Mucosa of rectum (tissue), 2 donors: ENCODE results near the gene OSM.

Experiments used
- H3K27ac ChIP-seq, 2 donors: one replicate each; pipeline ENCODE4 v1.7.0; 2013; ENCODE audit warnings: inconsistent platforms in 2 of 2, low read depth in 2 of 2, low read length in 2 of 2
- H3K27me3 ChIP-seq, 2 donors: one replicate each; pipeline ENCODE4 v1.7.0; 2013; ENCODE audit warnings: low read length in 2 of 2; ENCODE audit not compliant: control insufficient read depth in 2 of 2, insufficient read depth in 2 of 2
- H3K36me3 ChIP-seq, 2 donors: one replicate each; pipeline ENCODE4 v1.7.0; 2013; ENCODE audit warnings: low read length in 2 of 2; ENCODE audit not compliant: control insufficient read depth in 2 of 2, insufficient read depth in 2 of 2
- H3K4me1 ChIP-seq, 2 donors: one replicate each; pipeline ENCODE4 v1.7.0; 2013; ENCODE audit warnings: low read length in 2 of 2, mild to moderate bottlenecking in 1 of 2; ENCODE audit not compliant: control insufficient read depth in 2 of 2, insufficient read depth in 2 of 2
- H3K4me3 ChIP-seq, 2 donors: one replicate each; pipeline ENCODE4 v1.7.0; 2013; ENCODE audit warnings: low read length in 2 of 2
- H3K9ac ChIP-seq, 2 donors: one replicate each; pipeline ENCODE4 v1.7.0; 2013; ENCODE audit warnings: low read length in 2 of 2, low read depth in 1 of 2, mild to moderate bottlenecking in 1 of 2
- H3K9me3 ChIP-seq, 2 donors: one replicate each; pipeline ENCODE4 v1.7.0; 2013; ENCODE audit warnings: low read length in 2 of 2; ENCODE audit not compliant: control insufficient read depth in 2 of 2
- donor health status: healthy.
- donor health status: Normal muscosa, but diverticular disease.

Gene OSM

DNA sequence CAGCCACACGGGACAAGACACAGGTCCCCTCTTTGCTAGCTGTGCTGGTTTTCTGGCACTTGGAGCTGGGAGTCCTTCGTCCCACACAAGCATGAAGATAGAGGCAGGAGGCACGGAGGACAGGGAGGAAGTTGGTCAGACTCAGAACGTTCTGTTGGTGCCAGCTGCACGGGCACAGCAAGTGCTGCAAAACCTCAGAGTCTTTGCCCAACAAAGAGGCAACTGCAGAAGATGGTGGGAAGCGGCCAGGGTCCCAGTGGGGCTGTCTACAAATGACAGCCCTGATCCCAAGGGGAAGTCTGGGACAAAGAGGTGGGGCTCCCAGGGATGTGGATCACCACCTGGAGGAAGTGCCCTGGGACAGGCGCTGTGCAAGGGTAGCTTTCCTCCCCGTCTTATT, 9.4 kb upstream of the OSM start:
- Histone ChIP-seq H3K27ac (no peak overlapping the region), H3K9me3 (no peaks in the 10 kb centered on the region), H3K4me3 (no peak overlapping the region), H3K36me3 (no peaks in the 10 kb centered on the region), H3K27me3 (no peaks in the 10 kb centered on the region), H3K4me1 (peaks cover 9 to 10% of the 10 kb centered on the region in 2 donors), H3K9ac (no peak overlapping the region)

DNA sequence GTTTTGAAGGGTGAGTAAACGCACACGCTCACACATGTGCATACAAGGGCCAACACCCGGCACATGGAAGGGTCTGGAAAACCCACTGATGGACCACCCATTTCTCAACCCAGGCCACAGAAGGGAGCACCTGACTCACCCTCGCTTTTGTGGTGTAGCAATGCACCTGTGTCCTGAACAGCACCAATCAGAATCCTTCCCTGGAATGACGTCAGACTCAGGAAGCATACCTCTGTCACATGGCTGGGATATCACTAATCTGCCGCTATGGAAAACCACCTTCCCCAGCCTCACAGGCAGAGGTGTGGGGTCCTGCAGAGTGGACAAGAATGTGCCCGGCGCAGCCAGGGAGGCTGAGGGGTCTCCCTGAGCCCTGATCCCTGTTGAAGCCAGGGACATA, 9.0 kb upstream of the OSM start:
- peaks cover 9 to 10% of the 10 kb centered on the region in 2 donors for H3K4me1 ChIP-seq
- H3K4me3 ChIP-seq: no peak overlapping the region
- H3K9ac ChIP-seq: no peak overlapping the region
- H3K9me3 ChIP-seq: no peaks in the 10 kb centered on the region
- H3K27me3 ChIP-seq: no peaks in the 10 kb centered on the region
- no peaks in the 10 kb centered on the region for H3K36me3 ChIP-seq
- no peak overlapping the region for H3K27ac ChIP-seq

DNA sequence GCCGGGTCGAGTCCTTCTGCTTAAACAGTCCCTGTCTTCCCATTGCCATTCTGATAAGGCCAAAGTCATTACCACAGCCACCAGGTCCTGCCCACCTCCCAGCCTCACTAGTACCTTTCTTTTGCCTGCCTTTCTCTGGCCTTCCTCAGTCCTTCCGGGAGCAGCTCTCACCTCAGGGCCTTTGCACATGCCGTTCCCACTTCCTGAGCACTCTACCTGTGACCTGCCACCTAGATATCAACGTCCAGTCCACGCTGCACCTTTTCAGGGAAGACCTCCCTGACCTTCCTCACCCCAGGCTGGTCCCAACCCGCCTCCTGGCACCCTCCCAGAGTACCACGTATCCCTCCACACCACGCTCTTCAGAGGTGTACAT, 7.8 kb upstream of the OSM start:
- Histone ChIP-seq H3K9ac (no peak overlapping the region), H3K9me3 (no peaks in the 10 kb centered on the region), H3K4me3 (no peak overlapping the region), H3K4me1 (peaks cover 9 to 10% of the 10 kb centered on the region in 2 donors), H3K36me3 (no peaks in the 10 kb centered on the region), H3K27ac (no peak overlapping the region), H3K27me3 (no peaks in the 10 kb centered on the region)

DNA sequence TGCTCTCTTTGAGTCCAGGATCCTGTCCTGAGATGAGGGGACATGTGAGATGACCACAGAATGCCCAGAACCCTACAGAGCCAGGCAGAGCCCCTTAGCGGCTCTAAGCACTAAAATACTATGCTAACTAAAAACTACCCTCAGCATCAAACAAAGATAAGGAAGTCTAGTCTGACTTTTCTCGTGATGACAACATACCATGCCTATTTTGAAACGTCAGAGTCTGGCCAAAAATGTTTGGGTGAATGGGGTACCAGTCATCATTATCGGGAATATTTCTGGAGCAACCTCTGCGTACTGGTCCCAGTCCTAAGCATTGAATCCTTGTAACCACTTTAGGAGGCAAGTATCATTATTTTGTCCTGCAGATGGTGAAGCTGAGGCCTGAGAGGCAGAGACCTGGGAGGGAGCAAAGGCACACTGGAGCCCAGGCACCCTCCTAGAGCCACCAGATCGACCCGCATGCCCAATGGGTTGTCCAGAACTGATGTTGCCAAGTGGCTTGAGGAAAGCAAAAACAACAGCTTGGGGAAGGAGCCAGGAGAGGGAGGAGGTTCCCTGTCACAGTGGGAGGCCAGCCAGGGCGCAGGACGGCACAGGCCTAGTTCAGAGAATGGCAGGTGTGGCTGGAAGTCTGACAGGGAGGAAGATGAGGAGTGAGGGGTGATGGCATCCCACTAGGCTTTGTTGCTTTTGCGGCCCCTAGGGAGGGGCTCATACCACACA, 7.2 kb upstream of the OSM start:
- no peaks in the 10 kb centered on the region for H3K36me3 ChIP-seq
- no peaks in the 10 kb centered on the region for H3K27me3 ChIP-seq
- H3K27ac ChIP-seq: no peak overlapping the region
- H3K4me3 ChIP-seq: no peak overlapping the region
- H3K4me1 ChIP-seq: peaks cover 9 to 10% of the 10 kb centered on the region in 2 donors
- H3K9ac ChIP-seq: no peak overlapping the region
- H3K9me3 ChIP-seq: no peaks in the 10 kb centered on the region

DNA sequence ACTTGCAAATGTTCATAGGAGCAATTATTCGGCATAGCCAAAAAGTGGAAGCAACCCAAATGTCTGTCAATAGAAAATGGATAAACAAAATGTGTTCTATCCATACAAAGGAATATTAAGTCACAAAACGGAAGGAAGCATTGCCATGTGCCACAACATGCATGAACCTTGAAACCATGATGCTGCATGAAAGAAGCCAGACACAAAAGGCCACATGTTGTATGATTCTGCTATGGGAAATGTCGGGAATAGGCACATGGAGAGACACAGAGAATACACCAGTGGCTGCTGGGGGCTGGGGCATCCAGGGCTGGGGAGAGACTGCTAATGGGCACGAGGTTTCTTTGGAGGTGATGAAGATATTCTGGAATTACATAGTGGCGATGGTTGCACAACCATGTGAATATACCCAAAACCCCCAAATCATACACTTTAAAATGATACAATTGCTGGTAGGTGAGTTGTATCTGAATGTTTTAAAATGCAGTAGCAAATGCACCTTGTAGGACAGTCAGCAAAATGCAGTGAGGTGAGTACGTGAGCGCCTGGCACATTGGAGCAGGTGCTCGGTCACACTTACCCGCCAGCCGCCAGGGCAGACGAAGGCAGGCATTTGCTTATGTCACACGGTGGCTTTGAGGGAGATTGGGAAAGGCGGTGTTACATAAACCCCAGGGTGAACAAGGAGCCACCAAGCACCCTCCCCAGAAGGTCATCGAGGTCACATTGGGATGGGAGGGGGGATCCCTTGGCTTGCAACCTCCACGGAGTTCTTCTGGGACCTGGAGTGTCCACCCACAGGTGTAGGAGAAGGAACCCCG, 6.3 kb upstream of the OSM start:
- Histone ChIP-seq H3K9ac (no peak overlapping the region), H3K4me1 (peaks cover 5% of the 10 kb centered on the region in 2 donors), H3K4me3 (no peak overlapping the region)

DNA sequence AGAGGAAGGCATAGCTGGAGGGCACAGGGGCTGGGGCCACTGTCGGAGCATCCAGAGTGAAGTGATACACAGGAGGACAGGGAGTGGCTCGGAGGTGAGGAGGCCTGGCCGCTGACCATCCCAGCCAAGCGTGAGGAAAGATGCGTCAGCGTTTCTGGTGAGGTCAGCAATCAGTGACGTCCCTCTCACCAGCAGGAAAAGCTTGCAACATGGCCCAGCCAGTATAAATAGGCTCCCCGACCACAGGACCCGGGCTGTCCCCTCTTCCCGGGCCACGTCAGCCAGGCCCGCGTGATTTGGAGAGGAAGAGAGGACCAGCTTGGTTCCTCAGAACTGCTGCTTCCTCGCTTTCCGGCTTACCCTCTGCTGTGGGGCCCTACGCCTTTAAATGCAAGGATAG, 4.2 kb upstream of the OSM start:
- Histone ChIP-seq H3K27me3 (no peaks in the 10 kb centered on the region), H3K27ac (no peak overlapping the region), H3K4me3 (no peak overlapping the region), H3K4me1 (peaks cover 0 to 2% of the 10 kb centered on the region in 2 donors), H3K9me3 (no peaks in the 10 kb centered on the region), H3K36me3 (no peaks in the 10 kb centered on the region), H3K9ac (no peak overlapping the region)

More for the DNA sequence above, 6.3 kb upstream of the OSM start:
- H3K9me3 ChIP-seq: no peaks in the 10 kb centered on the region
- no peaks in the 10 kb centered on the region for H3K27me3 ChIP-seq
- no peak overlapping the region for H3K27ac ChIP-seq
- H3K36me3 ChIP-seq: no peaks in the 10 kb centered on the region

DNA sequence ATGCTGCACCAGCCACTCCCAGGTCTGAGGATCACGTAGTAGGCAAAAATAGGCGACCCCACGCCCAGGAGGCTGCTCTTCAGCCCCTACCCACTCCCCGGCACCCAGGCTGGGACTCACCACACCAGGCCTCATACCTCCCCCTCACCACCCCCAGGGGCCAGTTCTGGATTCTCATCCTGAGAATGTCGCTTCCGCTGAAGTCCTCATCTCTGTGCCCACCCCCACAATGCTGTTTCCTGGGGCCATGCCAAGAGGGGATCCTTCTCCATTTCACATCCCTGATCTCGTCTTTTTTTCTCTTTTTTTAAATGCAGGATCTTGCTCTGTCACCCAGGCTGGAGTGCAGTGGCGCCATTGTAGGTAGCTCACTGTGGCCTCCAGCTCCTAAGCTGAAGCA, 1.7 kb upstream of the OSM start:
- no peaks in the 10 kb centered on the region for H3K36me3 ChIP-seq
- no peak overlapping the region for H3K9ac ChIP-seq
- no peaks in the 10 kb centered on the region for H3K27me3 ChIP-seq
- no peak overlapping the region for H3K27ac ChIP-seq
- no peak overlapping the region for H3K4me3 ChIP-seq
- peaks cover under 1 to 3% of the 10 kb centered on the region in 2 donors for H3K4me1 ChIP-seq
- H3K9me3 ChIP-seq: no peaks in the 10 kb centered on the region

DNA sequence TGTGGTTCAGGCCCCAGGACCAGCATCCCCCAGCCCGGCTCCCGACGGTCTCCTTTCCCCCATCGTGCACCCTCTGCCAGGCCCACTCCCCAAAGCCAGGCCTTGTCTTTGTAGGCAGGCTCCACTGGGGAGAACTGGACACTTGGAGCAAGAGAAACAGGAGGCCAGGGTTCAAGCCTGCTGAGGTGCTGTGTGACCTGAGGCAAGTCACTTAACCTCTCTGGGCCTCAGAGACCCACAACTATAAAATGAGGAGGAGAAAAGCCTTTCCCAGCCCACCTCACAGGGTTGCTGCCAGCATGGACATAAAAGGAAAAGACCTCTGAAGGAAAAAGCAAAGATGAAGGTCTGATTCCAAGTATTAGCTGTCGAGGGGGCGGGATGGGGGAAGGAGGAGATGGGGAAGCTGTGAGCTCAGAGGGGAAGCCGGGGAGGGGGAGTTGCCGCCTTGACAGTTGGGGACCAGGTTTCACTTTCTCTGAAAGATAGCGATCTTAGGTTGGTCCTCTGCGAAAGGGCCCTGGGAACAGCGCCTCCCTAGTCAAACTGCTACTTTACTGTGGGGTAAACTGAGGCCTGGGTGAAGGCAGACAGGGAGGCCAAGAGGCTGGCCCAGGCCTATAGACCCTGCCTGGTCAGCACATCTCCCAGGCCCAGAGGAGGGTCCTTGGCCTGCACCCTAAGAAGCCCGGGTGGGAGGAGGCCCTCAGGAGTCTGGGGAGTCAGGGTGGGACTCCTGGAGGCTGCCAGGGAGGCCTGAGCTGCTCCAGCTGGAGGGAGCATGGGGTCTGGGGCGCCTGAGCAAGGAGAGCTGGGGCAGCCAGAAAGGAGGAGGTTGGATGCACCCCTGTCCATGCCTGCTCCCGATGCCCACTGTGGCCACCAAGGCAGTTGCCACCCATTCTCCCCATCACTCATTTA, 991 bp upstream of the OSM start:
- H3K27ac ChIP-seq: peak overlapping the region; percentile 60 to 78
- no peaks in the 10 kb centered on the region for H3K27me3 ChIP-seq
- H3K9me3 ChIP-seq: no peaks in the 10 kb centered on the region
- H3K36me3 ChIP-seq: no peaks in the 10 kb centered on the region
- H3K9ac ChIP-seq: no peak overlapping the region
- H3K4me1 ChIP-seq: peaks cover 5 to 8% of the 10 kb centered on the region in 2 donors
- H3K4me3 ChIP-seq: peak overlapping the region; percentile 11 to 57

DNA sequence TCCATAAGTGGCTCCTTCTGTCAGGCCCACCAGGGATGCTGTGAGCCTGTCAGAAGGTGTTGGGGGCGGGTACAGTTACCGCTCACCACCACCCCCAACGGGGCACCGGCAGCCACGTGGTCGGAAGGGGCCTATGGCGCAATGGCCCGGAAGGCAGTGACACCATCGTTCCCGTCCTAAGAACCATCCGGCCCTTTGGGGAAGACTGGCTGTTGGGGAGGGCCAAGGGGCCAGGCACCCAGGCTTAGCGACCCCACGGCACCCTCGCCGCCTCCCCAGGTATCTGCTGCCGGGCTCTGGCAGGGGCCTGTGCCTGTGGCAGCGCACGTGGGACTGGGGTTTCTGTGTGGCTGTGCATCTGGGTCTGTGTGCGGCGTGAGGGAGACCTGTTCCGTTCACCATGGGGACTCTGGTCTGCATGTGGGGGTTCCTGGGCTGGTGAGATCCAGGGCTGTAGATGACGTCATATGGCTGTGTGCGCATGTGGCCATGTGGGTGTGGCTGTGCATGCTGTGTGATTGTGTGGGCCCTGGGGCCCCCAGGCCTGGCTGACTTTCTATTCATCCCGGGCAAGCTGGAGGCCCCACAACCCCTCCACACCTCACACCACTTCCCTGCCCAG, 717 bp downstream of the OSM start:
- Histone ChIP-seq H3K9me3 (no peaks in the 10 kb centered on the region), H3K36me3 (no peaks in the 10 kb centered on the region), H3K27ac (peak overlapping the region in 1 of 2 donors; percentile 78), H3K9ac (peak overlapping the region; percentile 60 to 63), H3K4me3 (peak overlapping the region; percentile 41 to 68), H3K4me1 (peaks cover 5 to 8% of the 10 kb centered on the region in 2 donors), H3K27me3 (no peaks in the 10 kb centered on the region)
